B cell (primary cell): ENCODE measurements around the gene GTF2IRD1. TPM values are rescaled to one million over a fixed set of nuclear protein-coding genes. Genes with fewer than 3 reads are reported as not detected.

Experiments
- ATAC-seq: fragments of 200-7000 bp; cut with Tn5 transposase; one replicate; pipeline ENCODE4 v1.10.0; 2021; ENCODE audit warnings: low read depth, mild to moderate bottlenecking, moderate number of reproducible peaks, moderate library complexity
- CTCF ChIA-PET: fragments of 350-600 bp; sonication (Branson Sonifier 250); formaldehyde crosslinking; loops from one replicate; lab custom pipeline; 2021; ENCODE audit warnings: antibody characterized with exemption, inconsistent platforms; lab: Charles Lee
- POLR2A ChIA-PET: fragments of 350-600 bp; sonication (Branson Sonifier 250); formaldehyde crosslinking; loops from one replicate; lab custom pipeline; 2021; ENCODE audit warnings: antibody characterized with exemption; lab: Charles Lee
- DNase-seq: peaks from one replicate; pipeline ENCODE4 v3.0.0; 2013
- H2AFZ ChIP-seq: 2 replicates; pipeline ENCODE4 v1.6.1; 2012; ENCODE audit warnings: mild to moderate bottlenecking, low read depth, low read length; ENCODE audit not compliant: insufficient read depth, poor library complexity, severe bottlenecking
- H3K27ac ChIP-seq, 2 donors: 1 replicate in 1 of 2; 2 replicates in 1 of 2; pipeline ENCODE4 v1.5.1; 2012 to 2013; ENCODE audit warnings: low read length in 2 of 2, mild to moderate bottlenecking in 2 of 2, moderate library complexity in 1 of 2
- H3K27me3 ChIP-seq, 4 experiments: fragments of 200-600 bp in 1 of 4; sonication (generic) in 1 of 4; replicated peaks in 1 of 4; 1 replicate in 2 of 4; 2 replicates in 2 of 4; pipeline versions ENCODE4 v1.6.1 to v1.7.0; 2013 to 2016; ENCODE audit warnings: low read length in 3 of 4, mild to moderate bottlenecking in 2 of 4, mixed read lengths in 1 of 4, moderate library complexity in 1 of 4; ENCODE audit not compliant: insufficient read depth in 4 of 4, control insufficient read depth in 3 of 4; ENCODE audit errors: control extremely low read depth in 1 of 4
- H3K36me3 ChIP-seq, 2 experiments: replicated peaks in 1 of 2; 1 replicate in 1 of 2; 2 replicates in 1 of 2; pipeline versions ENCODE4 v1.6.1 to v1.7.1; 2013; ENCODE audit warnings: low read length in 1 of 2; ENCODE audit not compliant: insufficient read depth in 2 of 2, control insufficient read depth in 1 of 2; ENCODE audit errors: control extremely low read depth in 1 of 2, extremely low read depth in 1 of 2
- H3K4me1 ChIP-seq, 2 donors: fragments of 200-600 bp in 1 of 2; sonication (generic) in 1 of 2; 1 replicate in 1 of 2; 2 replicates in 1 of 2; pipeline versions ENCODE4 v1.5.1 to v1.6.1; 2013 to 2017; ENCODE audit warnings: low read length in 2 of 2; ENCODE audit not compliant: control insufficient read depth in 2 of 2, insufficient read depth in 2 of 2
- H3K4me2 ChIP-seq: replicated peaks from 2 replicates; pipeline ENCODE3; 2012; ENCODE audit warnings: mild to moderate bottlenecking, low read depth, low read length; ENCODE audit not compliant: poor library complexity, severe bottlenecking
- H3K4me3 ChIP-seq, 5 experiments: fragments of 200-600 bp in 1 of 5; sonication (generic) in 1 of 5; 1 replicate in 3 of 5; 2 replicates in 2 of 5; pipeline versions ENCODE4 v1.5.1 to v1.7.0; 2011 to 2016; ENCODE audit warnings: low read length in 4 of 5, mild to moderate bottlenecking in 4 of 5, low read depth in 2 of 5, control low read depth in 1 of 5, moderate library complexity in 1 of 5; ENCODE audit not compliant: insufficient read depth in 1 of 5; ENCODE audit errors: control extremely low read depth in 1 of 5, extremely low read depth in 1 of 5
- H3K79me2 ChIP-seq: fragments of 200-600 bp; sonication (generic); one replicate; pipeline ENCODE4 v1.6.0; 2016; ENCODE audit warnings: low read length; ENCODE audit not compliant: control insufficient read depth, insufficient read depth
- H3K9ac ChIP-seq: fragments of 200-600 bp; sonication (generic); 2 replicates; pipeline ENCODE4 v1.6.1; 2017; ENCODE audit warnings: mild to moderate bottlenecking, low read length, moderate library complexity
- H3K9me3 ChIP-seq, 3 donors: one replicate each; pipeline versions ENCODE4 v1.6.1 to v1.7.1; 2013; ENCODE audit warnings: low read length in 2 of 3; ENCODE audit not compliant: control insufficient read depth in 2 of 3, insufficient read depth in 1 of 3; ENCODE audit errors: control extremely low read depth in 1 of 3
- H4K20me1 ChIP-seq: 2 replicates; pipeline ENCODE4 v1.6.0; 2012; ENCODE audit warnings: mild to moderate bottlenecking, low read length; ENCODE audit not compliant: insufficient read depth, control insufficient read depth, poor library complexity, severe bottlenecking
- H3K27ac Mint-ChIP-seq: one replicate; pipeline ENCODE4 v1.8.0; 2021; ENCODE audit warnings: mixed read lengths
- H3K27me3 Mint-ChIP-seq: one replicate; pipeline ENCODE4 v1.8.0; 2021; ENCODE audit warnings: mixed read lengths
- H3K4me1 Mint-ChIP-seq: one replicate; pipeline ENCODE4 v1.8.0; 2021; ENCODE audit warnings: mixed read lengths
- H3K4me3 Mint-ChIP-seq: one replicate; pipeline ENCODE4 v1.8.0; 2021; ENCODE audit warnings: mixed read lengths
- H3K9me3 Mint-ChIP-seq: one replicate; pipeline ENCODE4 v1.8.0; 2022; ENCODE audit warnings: mixed read lengths; ENCODE audit not compliant: insufficient read depth
- CTCF ChIP-seq: fragments of 200-600 bp; IDR thresholded peaks from one replicate; pipeline ENCODE4 v1.8.0; 2022; ENCODE audit warnings: antibody characterized with exemption, mild to moderate bottlenecking
- EZH2 ChIP-seq: IDR thresholded peaks from 2 replicates; pipeline ENCODE4 v1.6.1; 2012; ENCODE audit warnings: borderline replicate concordance, low read depth, mild to moderate bottlenecking, moderate library complexity, low read length; ENCODE audit not compliant: insufficient read depth, poor library complexity, severe bottlenecking
- WGBS: methylation state at CpG from one replicate; pipeline ENCODE4 v1.1.5; 2013; ENCODE audit warnings: missing lambda C conversion rate; ENCODE audit not compliant: insufficient coverage; 5-methylcytosine and 5-hydroxymethylcytosine counted together
- intact Hi-C: fragments of 100-400 bp; cut with micrococcal nuclease; formaldehyde crosslinking; loops from one replicate; pipeline ENCODE4 v1.10.0; 2022
- polyA plus RNA-seq: library from polyadenylated mRNA; depleted of rRNA; stranded (reverse); fragments of >200 nt; gene quantifications from 2 replicates; pipeline ENCODE4 v1.2.3, GENCODE V29; 2012
- total RNA-seq, 2 donors: library from RNA; stranded (reverse); fragments of 120-200 nt in 1 of 2; gene quantifications; 1 replicate in 1 of 2; 2 replicates in 1 of 2; pipeline versions ENCODE4 v1.2.3 to v1.2.4, GENCODE V29; 2013 to 2022

The GTF2IRD1 gene
- total and polyA plus RNA-seq, 2 donors (not counting 1 experiment from before 2014, with no cell fraction given) = 0.45 to 2.2 TPM

- intact Hi-C loops = no loop called here
- no peaks in the 10 kb centered on the region for H3K27me3 Mint-ChIP-seq
- H3K9ac ChIP-seq = no peak overlapping the region
- no peaks in the 10 kb centered on the region for H3K79me2 ChIP-seq
- no peak overlapping the region for H3K4me3 Mint-ChIP-seq
- no peak overlapping the region for H3K4me2 ChIP-seq
- WGBS = 98% methylated on average over 4 of the region's 8 CpGs
- H3K4me1 ChIP-seq = no peaks in the 10 kb centered on the region
- TF ChIP-seq CTCF = no peak
- H3K4me1 Mint-ChIP-seq = no peaks in the 10 kb centered on the region
- no peak for ATAC-seq
- ChIA-PET CTCF (no interaction called here), POLR2A (no interaction called here)
- no peak overlapping the region for H2AFZ ChIP-seq
- H3K27me3 ChIP-seq = no peaks in the 10 kb centered on the region
- no peak overlapping the region for H3K27ac Mint-ChIP-seq
- peaks cover 0 to 10% (median 0%) of the 10 kb centered on the region in 3 donors for H3K9me3 ChIP-seq
- no peak overlapping the region for H3K27ac ChIP-seq
- no peaks in the 10 kb centered on the region for H3K36me3 ChIP-seq
- H3K9me3 Mint-ChIP-seq = peaks cover 3% of the 10 kb centered on the region
- H3K4me3 ChIP-seq = no peak overlapping the region
- H4K20me1 ChIP-seq = no peaks in the 10 kb centered on the region
- DNase-seq = no peak
Observed at GRCh38 chr7:74503943-74504342, 50.2 kb downstream of the GTF2IRD1 start.

DNA sequence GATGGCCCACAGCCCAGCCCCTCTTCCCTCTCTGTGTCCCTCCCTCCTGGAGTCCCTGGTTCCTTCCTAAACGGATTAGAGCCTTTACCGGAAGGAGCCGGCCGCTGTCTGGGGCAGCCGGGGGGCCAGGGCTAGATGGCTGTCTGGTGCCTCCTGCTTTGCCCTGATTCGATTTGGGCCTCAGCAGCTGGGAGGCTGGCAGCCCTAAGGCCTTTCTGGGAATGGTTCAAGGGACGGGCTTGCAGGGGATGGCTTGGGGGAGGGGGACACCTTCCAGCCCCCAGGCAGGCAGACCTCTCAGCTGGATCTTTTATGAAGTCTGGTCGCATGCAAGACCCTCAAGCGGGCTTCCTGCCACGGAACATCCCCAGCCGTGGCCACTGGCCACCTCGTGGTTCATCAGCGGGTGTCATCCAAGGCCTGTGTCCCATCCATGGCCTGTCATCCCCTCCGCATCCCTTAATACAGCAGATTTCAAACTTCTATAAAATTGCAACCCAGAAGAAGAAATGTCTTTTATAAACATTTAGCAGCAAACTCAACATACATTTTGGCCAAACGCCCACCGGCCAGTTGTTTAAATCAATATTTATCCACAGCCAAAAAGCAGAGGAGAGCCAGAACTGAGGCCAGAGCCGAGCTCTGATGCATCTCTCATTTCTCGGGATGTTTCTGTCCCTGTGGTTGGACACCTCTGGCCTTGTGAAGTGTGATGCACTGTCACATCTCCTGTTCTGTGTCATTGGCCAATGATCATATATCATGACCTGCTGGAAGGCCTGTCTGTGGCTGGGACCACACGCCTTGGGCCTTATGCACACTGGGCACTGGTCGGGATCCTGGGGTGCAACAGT is 52.0 kb downstream of the GTF2IRD1 start:
- H3K27ac ChIP-seq = no peak overlapping the region
- Mint-ChIP-seq H3K4me3 (no peak overlapping the region), H3K27me3 (no peaks in the 10 kb centered on the region), H3K27ac (no peak overlapping the region), H3K4me1 (no peaks in the 10 kb centered on the region), H3K9me3 (peaks cover 3% of the 10 kb centered on the region)
- WGBS = 94% methylated on average over 20 of the region's 20 CpGs
- H3K36me3 ChIP-seq = no peaks in the 10 kb centered on the region
- no peak overlapping the region for H3K9ac ChIP-seq
- H4K20me1 ChIP-seq = no peaks in the 10 kb centered on the region
- H3K4me2 ChIP-seq = no peak overlapping the region
- no peaks in the 10 kb centered on the region for H3K4me1 ChIP-seq
- H3K27me3 ChIP-seq = no peaks in the 10 kb centered on the region
- H3K4me3 ChIP-seq = no peak overlapping the region
- no peaks in the 10 kb centered on the region for H3K79me2 ChIP-seq
- DNase-seq = no peak
- H2AFZ ChIP-seq = no peak overlapping the region
- POLR2A ChIA-PET = no interaction called here
- CTCF ChIA-PET = no interaction called here
- no peak for TF ChIP-seq CTCF
- no peak for TF ChIP-seq EZH2
- ATAC-seq = no peak
- intact Hi-C loops = no loop called here
- H3K9me3 ChIP-seq = peaks cover 0 to 8% (median 0%) of the 10 kb centered on the region in 3 donors
